Measurements from ENCODE around the gene ZNF41. TPM values are rescaled to one million over a fixed set of nuclear protein-coding genes. Genes with fewer than 3 reads are reported as not detected.

ZNF41 gene
- total RNA-seq, 2 experiments from 2014 or later = 8.4 to 10.7 TPM

DNA sequence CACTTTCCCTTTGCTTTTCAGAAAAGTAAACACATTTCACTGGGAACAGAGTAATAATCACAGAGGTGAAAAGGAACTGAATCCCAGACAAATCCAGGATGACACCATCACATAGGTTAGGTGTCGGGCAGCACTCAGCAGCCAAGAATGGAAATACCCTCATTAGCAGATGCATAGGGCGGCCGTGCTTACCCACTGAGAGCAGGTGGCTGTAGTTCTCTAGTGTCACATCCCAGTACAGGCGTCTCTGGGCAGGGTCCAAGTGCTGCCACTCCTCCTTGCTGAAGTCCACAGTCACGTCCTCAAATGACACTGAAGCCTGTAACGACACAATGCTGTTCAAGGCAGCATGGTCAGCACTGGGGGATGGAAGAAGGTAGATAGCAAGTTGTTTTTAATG lies 26.9 kb downstream of the ZNF41 start:
- Histone ChIP-seq H3K79me2 (ENCODE audit: insufficient read depth, low read depth, low read length) (no peaks in the 10 kb centered on the region), H3K36me3 (ENCODE audit: insufficient read depth, low read length) (peaks cover 40% of the 10 kb centered on the region), H3K4me2 (ENCODE audit: low read length) (no peak overlapping the region), H4K20me1 (ENCODE audit: insufficient read depth, low read length) (no peaks in the 10 kb centered on the region), H2AFZ (ENCODE audit: low read length) (no peak overlapping the region), H3K27ac (ENCODE audit: low read depth, low read length, poor library complexity, severe bottlenecking) (no peak overlapping the region), H3K4me1 (ENCODE audit: insufficient read depth, low read length, poor library complexity, severe bottlenecking) (no peaks in the 10 kb centered on the region), H3K9me3 (ENCODE audit: low read length) (no peaks in the 10 kb centered on the region), H3K4me3 (ENCODE audit: low read depth, low read length, poor library complexity, severe bottlenecking) (no peak overlapping the region), H3K9me2 (ENCODE audit: insufficient read depth, low read length) (no peaks in the 10 kb centered on the region)
- no peak for TF ChIP-seq EZH2phosphoT487 (IDR thresholded peaks at IDR 0.05; ENCODE audit: borderline replicate concordance, low read depth, low read length)
- TF ChIP-seq, protein P1, sequence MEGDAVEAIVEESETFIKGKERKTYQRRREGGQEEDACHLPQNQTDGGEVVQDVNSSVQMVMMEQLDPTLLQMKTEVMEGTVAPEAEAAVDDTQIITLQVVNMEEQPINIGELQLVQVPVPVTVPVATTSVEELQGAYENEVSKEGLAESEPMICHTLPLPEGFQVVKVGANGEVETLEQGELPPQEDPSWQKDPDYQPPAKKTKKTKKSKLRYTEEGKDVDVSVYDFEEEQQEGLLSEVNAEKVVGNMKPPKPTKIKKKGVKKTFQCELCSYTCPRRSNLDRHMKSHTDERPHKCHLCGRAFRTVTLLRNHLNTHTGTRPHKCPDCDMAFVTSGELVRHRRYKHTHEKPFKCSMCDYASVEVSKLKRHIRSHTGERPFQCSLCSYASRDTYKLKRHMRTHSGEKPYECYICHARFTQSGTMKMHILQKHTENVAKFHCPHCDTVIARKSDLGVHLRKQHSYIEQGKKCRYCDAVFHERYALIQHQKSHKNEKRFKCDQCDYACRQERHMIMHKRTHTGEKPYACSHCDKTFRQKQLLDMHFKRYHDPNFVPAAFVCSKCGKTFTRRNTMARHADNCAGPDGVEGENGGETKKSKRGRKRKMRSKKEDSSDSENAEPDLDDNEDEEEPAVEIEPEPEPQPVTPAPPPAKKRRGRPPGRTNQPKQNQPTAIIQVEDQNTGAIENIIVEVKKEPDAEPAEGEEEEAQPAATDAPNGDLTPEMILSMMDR (conservative IDR thresholded peaks at IDR 0.05; ENCODE audit: low read length) = no peak
- DNase-seq (ENCODE audit: low spot score) = no peak
- ChIA-PET CTCF (ENCODE audit: unreplicated experiment) (no interaction called here), POLR2A (no interaction called here)
- intact Hi-C loops (cut with micrococcal nuclease; ENCODE audit: unreplicated experiment) = no loop called here
- no TSS peak for BruUV-seq (replicated peaks)

DNA sequence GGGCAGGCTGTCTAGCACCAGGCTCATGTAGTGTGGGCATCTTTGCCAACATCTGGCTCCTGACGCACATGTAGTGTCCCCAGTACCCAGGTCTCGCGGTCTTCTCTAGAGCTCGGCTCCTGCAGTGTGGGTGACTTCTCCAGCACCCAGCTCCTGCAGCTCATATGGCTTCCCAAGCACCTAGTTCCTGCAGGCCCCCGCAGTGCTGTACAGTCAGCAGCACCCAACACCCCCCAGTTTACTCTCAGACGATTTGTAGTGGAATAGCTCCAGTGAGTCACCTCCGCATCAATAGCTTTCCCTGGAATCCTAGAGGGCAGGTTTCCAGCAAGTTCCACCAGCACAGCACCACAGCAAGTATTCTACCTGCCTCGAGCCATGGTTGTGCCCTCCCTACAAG lies 30.9 kb downstream of the ZNF41 start:
- ChIA-PET POLR2A (interaction anchor here (0.6 kb wide), 1 partner anchor 16 kb away, joined by 3 read pairs; no protein-coding TSS in a partner anchor), CTCF (ENCODE audit: unreplicated experiment) (no interaction called here)
- Histone ChIP-seq H3K79me2 (ENCODE audit: insufficient read depth, low read depth, low read length) (no peaks in the 10 kb centered on the region), H3K27ac (ENCODE audit: low read depth, low read length, poor library complexity, severe bottlenecking) (no peak overlapping the region), H3K4me2 (ENCODE audit: low read length) (no peak overlapping the region), H4K20me1 (ENCODE audit: insufficient read depth, low read length) (no peaks in the 10 kb centered on the region), H2AFZ (ENCODE audit: low read length) (no peak overlapping the region), H3K36me3 (ENCODE audit: insufficient read depth, low read length) (peaks cover 78% of the 10 kb centered on the region), H3K9me2 (ENCODE audit: insufficient read depth, low read length) (no peaks in the 10 kb centered on the region), H3K4me1 (ENCODE audit: insufficient read depth, low read length, poor library complexity, severe bottlenecking) (no peaks in the 10 kb centered on the region), H3K9me3 (ENCODE audit: low read length) (0 out of 2 replicates have a peak, but pooled peaks cover 10% of the 10 kb centered on the region), H3K4me3 (ENCODE audit: low read depth, low read length, poor library complexity, severe bottlenecking) (no peak overlapping the region)
- intact Hi-C loops (cut with micrococcal nuclease; ENCODE audit: unreplicated experiment) = no loop called here
- DNase-seq (ENCODE audit: low spot score) = no peak
- TF ChIP-seq EZH2phosphoT487 (IDR thresholded peaks at IDR 0.05; ENCODE audit: borderline replicate concordance, low read depth, low read length) = no peak
- TF ChIP-seq, protein P1 (conservative IDR thresholded peaks at IDR 0.05; ENCODE audit: low read length) = no peak
- no TSS peak for BruUV-seq (replicated peaks)

DNA sequence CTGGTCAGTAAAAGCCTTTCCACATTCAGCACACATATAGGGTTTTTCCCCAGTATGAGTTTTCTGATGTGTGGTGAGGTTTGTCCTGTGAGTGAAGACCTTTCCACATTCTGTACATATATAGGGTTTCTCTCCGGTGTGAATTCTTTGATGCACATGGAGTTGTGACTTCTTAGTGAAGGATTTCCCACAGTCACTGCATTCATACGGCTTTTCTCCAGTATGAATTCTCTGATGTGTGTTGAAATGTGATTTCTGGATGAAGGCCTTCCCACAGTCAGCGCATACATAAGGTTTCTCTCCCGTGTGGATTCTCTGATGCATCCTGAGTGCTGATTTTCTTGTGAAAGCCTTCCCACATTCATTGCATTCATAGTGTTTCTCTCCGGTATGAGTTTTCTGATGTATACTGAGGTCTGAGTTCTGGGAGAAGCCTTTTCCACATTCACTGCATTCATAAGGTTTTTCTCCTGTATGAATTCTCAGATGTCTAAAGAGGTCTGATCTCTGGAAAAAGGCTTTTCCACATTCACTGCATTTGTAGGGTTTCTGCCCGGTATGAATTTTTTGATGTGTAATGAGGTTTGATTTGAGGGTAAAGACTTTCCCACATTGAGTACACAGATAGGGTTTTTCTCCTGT lies 34.7 kb downstream of the ZNF41 start:
- no peak for DNase-seq (ENCODE audit: low spot score)
- Histone ChIP-seq H4K20me1 (ENCODE audit: insufficient read depth, low read length) (no peaks in the 10 kb centered on the region), H3K4me3 (ENCODE audit: low read depth, low read length, poor library complexity, severe bottlenecking) (no peak overlapping the region), H3K9me2 (ENCODE audit: insufficient read depth, low read length) (no peaks in the 10 kb centered on the region), H3K4me2 (ENCODE audit: low read length) (no peak overlapping the region), H3K27ac (ENCODE audit: low read depth, low read length, poor library complexity, severe bottlenecking) (no peak overlapping the region), H3K36me3 (ENCODE audit: insufficient read depth, low read length) (peaks cover 61% of the 10 kb centered on the region), H3K79me2 (ENCODE audit: insufficient read depth, low read depth, low read length) (no peaks in the 10 kb centered on the region), H3K9me3 (ENCODE audit: low read length) (0 out of 2 replicates have a peak, but pooled peaks cover 10% of the 10 kb centered on the region), H2AFZ (ENCODE audit: low read length) (no peak overlapping the region), H3K4me1 (ENCODE audit: insufficient read depth, low read length, poor library complexity, severe bottlenecking) (no peaks in the 10 kb centered on the region)
- BruUV-seq (replicated peaks) = no TSS peak
- intact Hi-C loops (cut with micrococcal nuclease; ENCODE audit: unreplicated experiment) = no loop called here
- ChIA-PET POLR2A (no interaction called here), CTCF (ENCODE audit: unreplicated experiment) (no interaction called here)
- no peak for TF ChIP-seq EZH2phosphoT487 (IDR thresholded peaks at IDR 0.05; ENCODE audit: borderline replicate concordance, low read depth, low read length)
- TF ChIP-seq, protein P1 (conservative IDR thresholded peaks at IDR 0.05; ENCODE audit: low read length) = no peak
